ENCODE results near the gene DPPA4.

DPPA4 gene

GRCh38 chr3:109355625-109356441, 18.5 kb upstream of the DPPA4 start:
- no peak for TF ChIP-seq CTCF (IDR thresholded peaks at IDR 0.05; ENCODE audit: borderline replicate concordance, insufficient read depth, low read depth, low read length)
- H3K4me3 ChIP-seq (ENCODE audit: low read depth, low read length): no peak overlapping the region

- no peak for TF ChIP-seq CTCF (IDR thresholded peaks at IDR 0.05; ENCODE audit: borderline replicate concordance, insufficient read depth, low read depth, low read length)
- no peak overlapping the region for H3K4me3 ChIP-seq (ENCODE audit: low read depth, low read length)
Observed at GRCh38 chr3:109353057-109353456, 15.7 kb upstream of the DPPA4 start.

- no peak overlapping the region for H3K4me3 ChIP-seq (ENCODE audit: low read depth, low read length)
- TF ChIP-seq CTCF (IDR thresholded peaks at IDR 0.05; ENCODE audit: borderline replicate concordance, insufficient read depth, low read depth, low read length): no peak
Observed at GRCh38 chr3:109351231-109351630, 13.9 kb upstream of the DPPA4 start.

GRCh38 chr3:109346770-109347295, 9.5 kb upstream of the DPPA4 start:
- no peak for TF ChIP-seq CTCF (IDR thresholded peaks at IDR 0.05; ENCODE audit: borderline replicate concordance, insufficient read depth, low read depth, low read length)
- no peak overlapping the region for H3K4me3 ChIP-seq (ENCODE audit: low read depth, low read length)

GRCh38 chr3:109346099-109346498, 8.8 kb upstream of the DPPA4 start:
- no peak for TF ChIP-seq CTCF (IDR thresholded peaks at IDR 0.05; ENCODE audit: borderline replicate concordance, insufficient read depth, low read depth, low read length)
- no peak overlapping the region for H3K4me3 ChIP-seq (ENCODE audit: low read depth, low read length)

GRCh38 chr3:109339714-109340648, 2.6 kb upstream of the DPPA4 start:
- no peak overlapping the region for H3K4me3 ChIP-seq (ENCODE audit: low read depth, low read length)
- no peak for TF ChIP-seq CTCF (IDR thresholded peaks at IDR 0.05; ENCODE audit: borderline replicate concordance, insufficient read depth, low read depth, low read length)

Data from GM12875 (cell line).